Right lobe of liver (tissue), 4 donors: Measurements from ENCODE around the gene RRM2.

ENCODE experiments used
- POLR2A ChIP-seq: fragments of 450-650 bp; IDR thresholded peaks from one replicate; pipeline ENCODE4 v1.6.1; 2017; ENCODE audit warnings: antibody characterized with exemption, mild to moderate bottlenecking
- TF ChIP-seq, protein P1 (sequence below), 4 donors: fragments of 200-600 bp in 3 of 4; fragments of 450-650 bp in 1 of 4; IDR thresholded peaks; one replicate each; pipeline versions ENCODE4 v1.5.1 to v1.8.0; 2016 to 2022; ENCODE audit warnings: antibody characterized with exemption in 4 of 4, mild to moderate bottlenecking in 2 of 4
- donor health status: DM: no; HTN: no; CAD: no.
- donor health status: DM: no; HTN: no; CAD: no.
- donor health status: DM: no; HTN: yes; CAD: no.

DNA sequence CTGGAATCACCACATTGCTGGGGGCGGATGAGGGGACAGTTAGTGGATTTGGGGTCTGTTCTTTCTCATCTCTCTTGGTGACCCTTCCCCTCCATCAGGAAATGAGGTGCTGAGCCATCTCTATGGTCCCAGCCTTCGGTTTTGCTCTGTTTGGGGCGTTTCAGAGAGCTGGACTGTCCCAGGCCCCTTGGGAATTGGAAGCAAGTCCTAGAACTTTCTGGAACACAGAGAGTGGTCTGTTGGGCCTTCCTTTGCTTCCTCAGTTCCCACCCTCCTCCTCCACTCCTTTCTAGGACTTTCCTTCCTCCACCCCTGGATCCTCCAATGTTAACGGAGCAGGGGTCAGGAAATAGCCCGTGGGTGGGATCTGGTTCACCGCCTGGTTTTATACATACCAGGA, 17.0 kb downstream of the RRM2 start:
- TF ChIP-seq, protein P1, sequence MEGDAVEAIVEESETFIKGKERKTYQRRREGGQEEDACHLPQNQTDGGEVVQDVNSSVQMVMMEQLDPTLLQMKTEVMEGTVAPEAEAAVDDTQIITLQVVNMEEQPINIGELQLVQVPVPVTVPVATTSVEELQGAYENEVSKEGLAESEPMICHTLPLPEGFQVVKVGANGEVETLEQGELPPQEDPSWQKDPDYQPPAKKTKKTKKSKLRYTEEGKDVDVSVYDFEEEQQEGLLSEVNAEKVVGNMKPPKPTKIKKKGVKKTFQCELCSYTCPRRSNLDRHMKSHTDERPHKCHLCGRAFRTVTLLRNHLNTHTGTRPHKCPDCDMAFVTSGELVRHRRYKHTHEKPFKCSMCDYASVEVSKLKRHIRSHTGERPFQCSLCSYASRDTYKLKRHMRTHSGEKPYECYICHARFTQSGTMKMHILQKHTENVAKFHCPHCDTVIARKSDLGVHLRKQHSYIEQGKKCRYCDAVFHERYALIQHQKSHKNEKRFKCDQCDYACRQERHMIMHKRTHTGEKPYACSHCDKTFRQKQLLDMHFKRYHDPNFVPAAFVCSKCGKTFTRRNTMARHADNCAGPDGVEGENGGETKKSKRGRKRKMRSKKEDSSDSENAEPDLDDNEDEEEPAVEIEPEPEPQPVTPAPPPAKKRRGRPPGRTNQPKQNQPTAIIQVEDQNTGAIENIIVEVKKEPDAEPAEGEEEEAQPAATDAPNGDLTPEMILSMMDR (IDR thresholded peaks at IDR 0.05): no peak
- no peak for TF ChIP-seq POLR2A
